ENCODE data around the gene UTP14C. TPM values are rescaled to one million over a fixed set of nuclear protein-coding genes. Genes with fewer than 3 reads are reported as not detected.

Gene UTP14C
- total RNA-seq, 1 donor, result 14.7 TPM

GRCh38 chr13:51997186-51997585, 27.3 kb upstream of the UTP14C start:
- no peak for TF ChIP-seq CTCF (IDR thresholded peaks at IDR 0.05; ENCODE audit: insufficient read depth, low read length)
- DNase-seq (ENCODE audit: low read depth), result no peak
- no peak overlapping the region for H3K4me3 ChIP-seq (ENCODE audit: low read depth, low read length)

- no peak for DNase-seq (ENCODE audit: low read depth)
- no peak for TF ChIP-seq CTCF (IDR thresholded peaks at IDR 0.05; ENCODE audit: insufficient read depth, low read length)
- no peak overlapping the region for H3K4me3 ChIP-seq (ENCODE audit: low read depth, low read length)
Observed at GRCh38 chr13:51997641-51998330, 26.7 kb upstream of the UTP14C start.

- TF ChIP-seq CTCF (IDR thresholded peaks at IDR 0.05; ENCODE audit: insufficient read depth, low read length), result no peak
- no peak overlapping the region for H3K4me3 ChIP-seq (ENCODE audit: low read depth, low read length)
- peak; percentile 3 for DNase-seq (ENCODE audit: low read depth)
Observed at GRCh38 chr13:51998723-51999509, 25.6 kb upstream of the UTP14C start.

- DNase-seq (ENCODE audit: low read depth), result peak; percentile 23
- no peak for TF ChIP-seq CTCF (IDR thresholded peaks at IDR 0.05; ENCODE audit: insufficient read depth, low read length)
Observed at GRCh38 chr13:51999510-51999911, 25.0 kb upstream of the UTP14C start.

GRCh38 chr13:51999921-52000320, 24.6 kb upstream of the UTP14C start:
- no peak overlapping the region for H3K4me3 ChIP-seq (ENCODE audit: low read depth, low read length)
- no peak for DNase-seq (ENCODE audit: low read depth)
- no peak for TF ChIP-seq CTCF (IDR thresholded peaks at IDR 0.05; ENCODE audit: insufficient read depth, low read length)

More at GRCh38 chr13:51999510-51999911, 25.0 kb upstream of the UTP14C start:
- H3K4me3 ChIP-seq (ENCODE audit: low read depth, low read length), result no peak overlapping the region

GRCh38 chr13:52001120-52001731, 23.3 kb upstream of the UTP14C start:
- peak; percentile 75 for TF ChIP-seq CTCF (IDR thresholded peaks at IDR 0.05; ENCODE audit: insufficient read depth, low read length)
- peak; percentile 70 for DNase-seq (ENCODE audit: low read depth)
- H3K4me3 ChIP-seq (ENCODE audit: low read depth, low read length), result no peak overlapping the region

Data from fibroblast of the aortic adventitia (primary cell).